Neural cell (in vitro differentiated cells): ENCODE measurements around the gene FSHR. TPM values are rescaled to one million over a fixed set of nuclear protein-coding genes. Genes with fewer than 3 reads are reported as not detected.

Experiments used
- H2AFZ ChIP-seq: fragments of 200-600, 300-800 bp; sonication (generic), shearing (Covaris generic); 2 replicates; pipeline ENCODE4 v1.6.0; 2014; ENCODE audit warnings: low read depth, mild to moderate bottlenecking, antibody characterized with exemption, low read length, moderate library complexity
- H3F3A ChIP-seq: fragments of 200-600 bp; shearing (Covaris generic); 2 replicates; pipeline ENCODE4 v1.6.1; 2016; ENCODE audit warnings: mild to moderate bottlenecking, moderate library complexity, mixed read lengths, antibody characterized with exemption, low read length; ENCODE audit not compliant: insufficient read depth, poor library complexity, severe bottlenecking
- H3K27ac ChIP-seq: fragments of 200-600, 300-800 bp; sonication (generic), shearing (Covaris generic); 2 replicates; pipeline ENCODE4 v1.5.1; 2014; ENCODE audit warnings: mild to moderate bottlenecking, low read length, moderate library complexity
- H3K27me3 ChIP-seq: fragments of 300-800, 200-600 bp; sonication (generic), shearing (Covaris generic); 2 replicates; pipeline ENCODE4 v1.6.0; 2014; ENCODE audit warnings: mild to moderate bottlenecking, low read depth, low read length, moderate library complexity; ENCODE audit not compliant: insufficient read depth
- H3K36me3 ChIP-seq: fragments of 300-800, 200-600 bp; sonication (generic), shearing (Covaris generic); 2 replicates; pipeline ENCODE4 v1.5.1; 2014; ENCODE audit warnings: mild to moderate bottlenecking, antibody characterized with exemption, low read length, moderate library complexity; ENCODE audit not compliant: insufficient read depth
- H3K4me2 ChIP-seq: fragments of 300-800, 200-600 bp; sonication (generic), shearing (Covaris generic); 2 replicates; pipeline ENCODE4 v1.6.0; 2014; ENCODE audit warnings: mild to moderate bottlenecking, low read length
- H3K4me3 ChIP-seq: fragments of 300-800, 200-600 bp; sonication (generic), shearing (Covaris generic); 2 replicates; pipeline ENCODE4 v1.5.1; 2014; ENCODE audit warnings: mild to moderate bottlenecking, low read length, moderate library complexity
- H3K79me2 ChIP-seq: fragments of 200-600 bp; shearing (Covaris generic); replicated peaks from 2 replicates; pipeline ENCODE4 v1.6.0; 2014; ENCODE audit warnings: mild to moderate bottlenecking, low read length, moderate library complexity; ENCODE audit not compliant: insufficient read depth
- H3K9ac ChIP-seq: fragments of 300-800, 200-600 bp; sonication (generic), shearing (Covaris generic); 2 replicates; pipeline ENCODE4 v1.6.1; 2016; ENCODE audit warnings: mild to moderate bottlenecking, low read length, mixed read lengths
- H3K9me2 ChIP-seq: fragments of 200-600 bp; shearing (Covaris generic); 2 replicates; pipeline ENCODE4 v1.6.1; 2016; ENCODE audit warnings: mild to moderate bottlenecking, low read length, mixed read lengths; ENCODE audit not compliant: insufficient read depth
- H3K9me3 ChIP-seq: fragments of 200-600, 300-800 bp; sonication (generic), shearing (Covaris generic); 2 replicates; pipeline ENCODE4 v1.6.1; 2016; ENCODE audit warnings: mild to moderate bottlenecking, mixed run types, low read length, moderate library complexity, mixed read lengths
- H4K20me1 ChIP-seq: fragments of 200-600 bp; shearing (Covaris generic); 2 replicates; pipeline ENCODE4 v1.6.1; 2016; ENCODE audit warnings: mild to moderate bottlenecking, mixed run types; ENCODE audit not compliant: insufficient read depth
- EP300 ChIP-seq: fragments of 450-650 bp; conservative IDR thresholded peaks from 2 replicates; pipeline ENCODE4 v1.6.1; 2014; ENCODE audit warnings: antibody characterized with exemption, mild to moderate bottlenecking, moderate library complexity; ENCODE audit not compliant: poor library complexity, severe bottlenecking
- EZH2 ChIP-seq: fragments of 200-600, 300-800 bp; shearing (Covaris generic), sonication (generic); IDR thresholded peaks from 2 replicates; pipeline ENCODE4 v1.6.1; 2014; ENCODE audit warnings: antibody characterized with exemption, low read length, borderline replicate concordance, mild to moderate bottlenecking; ENCODE audit not compliant: insufficient read depth, poor library complexity, severe bottlenecking
- MXI1 ChIP-seq: fragments of 450-650 bp; conservative IDR thresholded peaks from 2 replicates; pipeline ENCODE4 v1.6.1; 2014; ENCODE audit warnings: antibody characterized with exemption, mild to moderate bottlenecking; ENCODE audit not compliant: poor library complexity, severe bottlenecking
- POLR2AphosphoS5 ChIP-seq: IDR thresholded peaks from 2 replicates; pipeline ENCODE4 v1.6.1; 2012
- RAD21 ChIP-seq: fragments of 450-650 bp; conservative IDR thresholded peaks from 2 replicates; pipeline ENCODE4 v1.6.1; 2014; ENCODE audit warnings: antibody characterized with exemption, mild to moderate bottlenecking, moderate library complexity
- SMC3 ChIP-seq: fragments of 450-650 bp; conservative IDR thresholded peaks from 2 replicates; pipeline ENCODE4 v1.6.1; 2014; ENCODE audit warnings: antibody characterized with exemption, mild to moderate bottlenecking, moderate library complexity; ENCODE audit not compliant: poor library complexity
- TAF1 ChIP-seq: IDR thresholded peaks from 2 replicates; pipeline ENCODE4 v1.6.1; 2012; ENCODE audit warnings: low read depth
- polyA plus RNA-seq: library from polyadenylated mRNA; depleted of rRNA; stranded (reverse); fragments of >200 nt; gene quantifications from 2 replicates; pipeline ENCODE4 v1.2.3, GENCODE V29; 2014
- TF ChIP-seq, protein P1 (sequence below): fragments of 450-650 bp; IDR thresholded peaks from 2 replicates; pipeline ENCODE4 v1.5.1; 2014; ENCODE audit warnings: antibody characterized with exemption, mild to moderate bottlenecking, moderate library complexity; ENCODE audit not compliant: poor library complexity, severe bottlenecking
- TF ChIP-seq, protein P2 (sequence below): IDR thresholded peaks from 2 replicates; pipeline ENCODE4 v1.6.1; 2012; ENCODE audit warnings: borderline replicate concordance

The FSHR gene
- polyA plus RNA-seq, 1 donor from 2014 or later, result not detected

DNA sequence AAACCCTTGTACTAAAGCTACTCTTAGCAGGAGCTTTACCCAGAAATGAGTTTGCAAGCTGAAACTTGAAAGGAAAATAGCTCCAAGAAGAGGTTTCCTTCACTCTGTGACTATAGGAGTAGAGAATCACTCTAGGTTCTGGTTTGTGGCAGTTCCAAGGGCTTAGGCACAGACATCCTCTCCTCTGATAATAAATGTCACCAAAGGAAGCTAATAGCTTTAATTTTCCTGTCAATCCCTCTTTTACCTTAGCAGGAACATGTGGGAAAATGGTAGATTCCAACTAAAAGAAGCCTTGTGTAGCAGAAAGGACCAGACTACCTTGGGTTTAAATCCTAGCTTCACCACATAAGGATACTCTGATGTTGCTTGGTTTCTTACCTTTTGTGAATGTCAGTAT, 104.0 kb downstream of the FSHR start:
- TF ChIP-seq, protein P1, sequence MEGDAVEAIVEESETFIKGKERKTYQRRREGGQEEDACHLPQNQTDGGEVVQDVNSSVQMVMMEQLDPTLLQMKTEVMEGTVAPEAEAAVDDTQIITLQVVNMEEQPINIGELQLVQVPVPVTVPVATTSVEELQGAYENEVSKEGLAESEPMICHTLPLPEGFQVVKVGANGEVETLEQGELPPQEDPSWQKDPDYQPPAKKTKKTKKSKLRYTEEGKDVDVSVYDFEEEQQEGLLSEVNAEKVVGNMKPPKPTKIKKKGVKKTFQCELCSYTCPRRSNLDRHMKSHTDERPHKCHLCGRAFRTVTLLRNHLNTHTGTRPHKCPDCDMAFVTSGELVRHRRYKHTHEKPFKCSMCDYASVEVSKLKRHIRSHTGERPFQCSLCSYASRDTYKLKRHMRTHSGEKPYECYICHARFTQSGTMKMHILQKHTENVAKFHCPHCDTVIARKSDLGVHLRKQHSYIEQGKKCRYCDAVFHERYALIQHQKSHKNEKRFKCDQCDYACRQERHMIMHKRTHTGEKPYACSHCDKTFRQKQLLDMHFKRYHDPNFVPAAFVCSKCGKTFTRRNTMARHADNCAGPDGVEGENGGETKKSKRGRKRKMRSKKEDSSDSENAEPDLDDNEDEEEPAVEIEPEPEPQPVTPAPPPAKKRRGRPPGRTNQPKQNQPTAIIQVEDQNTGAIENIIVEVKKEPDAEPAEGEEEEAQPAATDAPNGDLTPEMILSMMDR, result no peak
- TF ChIP-seq SMC3 (no peak), EZH2 (no peak), POLR2AphosphoS5 (peak; percentile 57), EP300 (peak; percentile 58), RAD21 (no peak), TAF1 (no peak), MXI1 (no peak)
- TF ChIP-seq, protein P2, sequence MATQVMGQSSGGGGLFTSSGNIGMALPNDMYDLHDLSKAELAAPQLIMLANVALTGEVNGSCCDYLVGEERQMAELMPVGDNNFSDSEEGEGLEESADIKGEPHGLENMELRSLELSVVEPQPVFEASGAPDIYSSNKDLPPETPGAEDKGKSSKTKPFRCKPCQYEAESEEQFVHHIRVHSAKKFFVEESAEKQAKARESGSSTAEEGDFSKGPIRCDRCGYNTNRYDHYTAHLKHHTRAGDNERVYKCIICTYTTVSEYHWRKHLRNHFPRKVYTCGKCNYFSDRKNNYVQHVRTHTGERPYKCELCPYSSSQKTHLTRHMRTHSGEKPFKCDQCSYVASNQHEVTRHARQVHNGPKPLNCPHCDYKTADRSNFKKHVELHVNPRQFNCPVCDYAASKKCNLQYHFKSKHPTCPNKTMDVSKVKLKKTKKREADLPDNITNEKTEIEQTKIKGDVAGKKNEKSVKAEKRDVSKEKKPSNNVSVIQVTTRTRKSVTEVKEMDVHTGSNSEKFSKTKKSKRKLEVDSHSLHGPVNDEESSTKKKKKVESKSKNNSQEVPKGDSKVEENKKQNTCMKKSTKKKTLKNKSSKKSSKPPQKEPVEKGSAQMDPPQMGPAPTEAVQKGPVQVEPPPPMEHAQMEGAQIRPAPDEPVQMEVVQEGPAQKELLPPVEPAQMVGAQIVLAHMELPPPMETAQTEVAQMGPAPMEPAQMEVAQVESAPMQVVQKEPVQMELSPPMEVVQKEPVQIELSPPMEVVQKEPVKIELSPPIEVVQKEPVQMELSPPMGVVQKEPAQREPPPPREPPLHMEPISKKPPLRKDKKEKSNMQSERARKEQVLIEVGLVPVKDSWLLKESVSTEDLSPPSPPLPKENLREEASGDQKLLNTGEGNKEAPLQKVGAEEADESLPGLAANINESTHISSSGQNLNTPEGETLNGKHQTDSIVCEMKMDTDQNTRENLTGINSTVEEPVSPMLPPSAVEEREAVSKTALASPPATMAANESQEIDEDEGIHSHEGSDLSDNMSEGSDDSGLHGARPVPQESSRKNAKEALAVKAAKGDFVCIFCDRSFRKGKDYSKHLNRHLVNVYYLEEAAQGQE, result peak; percentile 85
- Histone ChIP-seq H3K9ac (no peak overlapping the region), H4K20me1 (no peaks in the 10 kb centered on the region), H3K4me2 (no peak overlapping the region), H3K27ac (peak overlapping the region; percentile 75), H2AFZ (no peak overlapping the region), H3K9me2 (no peaks in the 10 kb centered on the region), H3K36me3 (no peaks in the 10 kb centered on the region), H3F3A (peaks cover under 1% of the 10 kb centered on the region), H3K9me3 (no peaks in the 10 kb centered on the region), H3K79me2 (no peaks in the 10 kb centered on the region), H3K4me3 (no peak overlapping the region), H3K27me3 (no peaks in the 10 kb centered on the region)

DNA sequence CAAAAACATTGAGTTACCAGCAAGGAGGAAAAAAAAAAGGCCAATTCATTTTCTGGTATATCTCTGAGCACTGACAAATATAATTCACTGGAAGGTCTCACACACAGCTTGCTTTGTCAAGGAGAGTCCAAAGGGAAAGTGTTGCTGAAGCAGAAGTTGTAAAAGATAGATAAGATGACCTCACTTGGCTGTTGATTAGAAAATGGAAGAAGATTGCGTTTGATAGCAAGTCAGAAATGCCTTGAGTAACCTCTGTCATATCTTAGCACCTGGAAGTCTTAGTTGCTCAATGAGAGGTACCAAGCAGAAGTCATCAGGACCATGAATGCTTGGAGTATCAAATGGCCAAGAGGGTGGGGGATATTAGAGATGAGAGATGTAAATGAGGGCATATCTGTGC, 105.2 kb downstream of the FSHR start:
- Histone ChIP-seq H3F3A (peaks cover 9% of the 10 kb centered on the region), H4K20me1 (no peaks in the 10 kb centered on the region), H3K4me3 (no peak overlapping the region), H3K79me2 (no peaks in the 10 kb centered on the region), H3K36me3 (no peaks in the 10 kb centered on the region), H3K9me3 (no peaks in the 10 kb centered on the region), H3K9me2 (no peaks in the 10 kb centered on the region), H3K27me3 (no peaks in the 10 kb centered on the region), H3K9ac (no peak overlapping the region), H3K4me2 (no peak overlapping the region), H3K27ac (peak overlapping the region; percentile 75), H2AFZ (no peak overlapping the region)
- TF ChIP-seq, protein P2, result no peak
- TF ChIP-seq POLR2AphosphoS5 (no peak), EP300 (no peak), EZH2 (no peak), MXI1 (no peak), TAF1 (no peak), SMC3 (no peak), RAD21 (no peak)
- TF ChIP-seq, protein P1, result no peak
